PFSK-1 (cell line): Measurements from ENCODE around the gene CEBPE.

Source experiments
- FOXP2 ChIP-seq: optimal IDR thresholded peaks from 2 replicates; pipeline ENCODE3; 2011; ENCODE audit warnings: borderline replicate concordance, control low read depth, inconsistent platforms; ENCODE audit not compliant: insufficient read depth; ENCODE audit errors: extremely low read length, extremely low read depth
- POLR2AphosphoS5 ChIP-seq: IDR thresholded peaks from 2 replicates; pipeline ENCODE4 v1.6.1; 2012; ENCODE audit warnings: low read depth, mild to moderate bottlenecking, control low read depth, low read length, moderate library complexity
- REST ChIP-seq, 2 experiments: IDR thresholded peaks; 2 replicates each; pipeline versions ENCODE4 v1.6.1 to v1.8.0; 2011 to 2012; ENCODE audit warnings: low read depth in 2 of 2, low read length in 2 of 2, control low read depth in 1 of 2, inconsistent platforms in 1 of 2, mild to moderate bottlenecking in 1 of 2, moderate library complexity in 1 of 2; ENCODE audit not compliant: insufficient read depth in 1 of 2
- SIN3A ChIP-seq: IDR thresholded peaks from 2 replicates; pipeline ENCODE4 v1.6.1; 2012; ENCODE audit warnings: mild to moderate bottlenecking, low read length, moderate library complexity, borderline replicate concordance; ENCODE audit not compliant: insufficient read depth
- TAF1 ChIP-seq: IDR thresholded peaks from 2 replicates; pipeline ENCODE4 v1.6.1; 2012; ENCODE audit warnings: low read length, control low read depth, borderline replicate concordance; ENCODE audit not compliant: insufficient read depth

The CEBPE gene

GRCh38 chr14:23164250-23164649, 45.2 kb upstream of the CEBPE start:
- TF ChIP-seq POLR2AphosphoS5 (no peak), REST (IDR thresholded peaks at IDR 0.05; ENCODE audit: insufficient read depth in 1 of 2, low read depth in 2 of 2, low read length in 2 of 2) (no peak)

GRCh38 chr14:23163830-23164229, 44.8 kb upstream of the CEBPE start:
- TF ChIP-seq FOXP2 (no peak), TAF1 (no peak), REST (IDR thresholded peaks at IDR 0.05; ENCODE audit: insufficient read depth in 1 of 2, low read depth in 2 of 2, low read length in 2 of 2) (no peak), POLR2AphosphoS5 (no peak), SIN3A (no peak)

- TF ChIP-seq TAF1 (no peak), FOXP2 (no peak), REST (IDR thresholded peaks at IDR 0.05; ENCODE audit: insufficient read depth in 1 of 2, low read depth in 2 of 2, low read length in 2 of 2) (no peak), SIN3A (no peak), POLR2AphosphoS5 (no peak)
Observed at GRCh38 chr14:23162800-23163199, 43.7 kb upstream of the CEBPE start.

GRCh38 chr14:23162005-23162404, 43.0 kb upstream of the CEBPE start:
- TF ChIP-seq REST (IDR thresholded peaks at IDR 0.05; ENCODE audit: insufficient read depth in 1 of 2, low read depth in 2 of 2, low read length in 2 of 2), result no peak
- TF ChIP-seq TAF1, result no peak
- TF ChIP-seq FOXP2, result no peak
- no peak for TF ChIP-seq SIN3A
- no peak for TF ChIP-seq POLR2AphosphoS5

GRCh38 chr14:23160924-23161522, 42.0 kb upstream of the CEBPE start:
- TF ChIP-seq TAF1 (no peak), POLR2AphosphoS5 (no peak), FOXP2 (no peak), REST (IDR thresholded peaks at IDR 0.05; ENCODE audit: insufficient read depth in 1 of 2, low read depth in 2 of 2, low read length in 2 of 2) (no peak), SIN3A (no peak)
